Fibroblast of the conjunctiva (primary cell): Measurements from ENCODE around the gene DTL.

Experiments
- DNase-seq: peaks from one replicate; pipeline ENCODE4 v3.0.0-alpha.2; 2010; ENCODE audit warnings: low read depth

Gene DTL

DNA sequence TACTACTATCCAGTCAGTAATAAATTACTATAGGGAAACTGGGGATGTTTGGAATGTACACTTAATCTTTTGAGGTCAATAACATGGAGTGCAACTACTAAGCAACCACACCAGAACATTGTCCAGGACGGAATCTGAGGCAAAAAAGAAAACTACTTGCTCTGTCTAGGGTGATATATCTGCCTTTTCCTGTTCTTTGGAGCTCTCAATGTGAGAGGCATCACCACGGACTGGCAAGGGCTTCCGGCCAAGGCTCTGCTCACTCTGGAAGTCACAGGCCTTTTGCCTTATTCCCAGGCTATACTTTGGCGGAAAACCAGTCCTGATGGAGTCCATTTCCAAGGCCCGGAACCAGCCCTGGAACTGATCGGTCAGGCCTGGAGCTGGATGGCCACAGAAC lies 94.2 kb downstream of the DTL start:
- DNase-seq = no peak

DNA sequence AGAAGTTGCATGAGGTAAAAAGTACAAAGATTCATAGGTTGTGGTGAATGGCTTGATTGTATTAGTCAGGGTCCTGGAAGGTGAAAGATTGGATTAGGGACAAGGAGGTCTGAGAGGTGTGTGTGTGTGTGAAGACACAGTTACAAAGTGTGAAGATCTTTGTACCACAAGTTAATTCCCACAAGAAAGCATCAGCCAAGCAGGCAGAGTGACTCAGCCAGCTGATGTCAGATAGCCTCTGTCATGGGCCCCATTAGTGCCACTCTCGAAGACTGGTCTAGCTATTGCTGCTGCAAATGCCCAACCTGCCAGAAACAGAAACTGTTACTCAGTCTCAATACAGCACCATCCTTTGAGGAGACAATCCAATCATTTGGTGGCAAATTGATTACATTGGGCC lies 96.5 kb downstream of the DTL start:
- no peak for DNase-seq

DNA sequence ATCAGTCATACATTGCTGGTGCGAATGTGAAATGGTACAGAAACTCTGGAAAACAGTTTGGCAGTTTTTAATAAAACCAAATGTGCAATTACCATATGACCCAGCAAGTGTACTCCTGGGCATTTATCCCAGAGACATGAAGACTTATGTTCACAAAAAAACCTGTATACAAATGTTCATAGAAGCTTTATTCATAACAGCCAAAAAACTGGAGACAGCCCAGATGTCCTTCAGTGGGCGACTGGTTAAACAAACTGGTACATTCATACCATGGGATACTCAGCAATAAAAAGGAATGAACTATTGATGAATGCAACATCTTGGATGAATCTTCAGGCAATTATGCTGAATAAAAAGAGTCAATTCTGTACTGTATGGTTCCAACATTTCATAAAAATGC lies 97.8 kb downstream of the DTL start:
- no peak for DNase-seq

DNA sequence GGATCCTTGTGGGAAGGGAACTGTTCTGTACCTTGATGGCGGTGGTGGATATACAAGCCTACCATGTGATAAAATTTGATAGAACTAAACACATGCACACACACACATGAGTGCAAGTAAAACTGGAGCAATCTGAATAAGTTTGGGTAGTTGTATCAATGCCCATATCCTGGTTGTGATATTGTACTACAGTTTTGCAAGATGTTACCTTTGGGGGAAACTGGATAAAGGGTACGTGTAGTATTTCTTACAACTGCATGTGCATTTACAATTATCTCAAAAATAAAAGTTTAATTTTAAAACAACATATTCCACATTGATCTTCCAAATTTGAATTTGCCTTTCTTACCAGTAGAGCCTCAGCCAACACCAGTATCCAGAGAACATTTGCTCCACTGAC lies 99.6 kb downstream of the DTL start:
- no peak for DNase-seq

DNA sequence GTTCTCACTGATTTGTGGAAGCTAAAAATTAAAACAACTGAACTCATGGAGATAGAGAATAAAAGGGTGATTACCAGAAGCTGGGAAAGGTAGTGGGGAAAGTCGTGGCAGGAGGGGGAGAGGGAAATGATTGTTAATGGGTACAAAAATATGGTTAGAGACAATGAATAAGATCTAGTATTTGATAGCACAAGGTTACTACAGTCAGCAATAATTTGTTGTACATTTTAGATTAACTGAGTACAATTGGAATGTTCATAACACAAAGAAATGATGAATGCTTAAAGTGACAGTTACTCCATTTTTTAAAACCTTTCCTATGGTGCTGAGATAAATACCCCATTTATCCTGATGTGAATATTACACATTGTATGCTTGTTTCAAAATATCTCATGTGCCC lies 102.3 kb downstream of the DTL start:
- DNase-seq = no peak

DNA sequence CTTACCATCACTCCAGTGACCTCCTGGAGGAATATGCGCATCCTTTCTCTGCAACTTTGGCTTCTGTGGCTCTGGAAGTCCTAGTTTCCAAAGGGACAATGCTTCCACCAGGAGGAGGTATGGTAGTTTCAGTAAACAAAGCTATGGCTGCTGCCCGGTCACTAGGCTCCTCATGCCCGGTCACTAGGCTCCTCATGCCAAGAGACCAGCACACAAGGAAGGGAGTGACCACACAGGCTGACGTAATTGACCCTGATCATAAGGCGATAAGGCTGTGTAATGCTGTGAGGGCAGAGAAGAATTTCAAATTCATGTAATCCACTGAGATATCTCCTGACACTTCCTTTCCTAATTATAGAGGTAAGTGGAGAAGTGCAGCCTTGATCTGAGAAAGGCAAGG lies 102.9 kb downstream of the DTL start:
- no peak for DNase-seq

DNA sequence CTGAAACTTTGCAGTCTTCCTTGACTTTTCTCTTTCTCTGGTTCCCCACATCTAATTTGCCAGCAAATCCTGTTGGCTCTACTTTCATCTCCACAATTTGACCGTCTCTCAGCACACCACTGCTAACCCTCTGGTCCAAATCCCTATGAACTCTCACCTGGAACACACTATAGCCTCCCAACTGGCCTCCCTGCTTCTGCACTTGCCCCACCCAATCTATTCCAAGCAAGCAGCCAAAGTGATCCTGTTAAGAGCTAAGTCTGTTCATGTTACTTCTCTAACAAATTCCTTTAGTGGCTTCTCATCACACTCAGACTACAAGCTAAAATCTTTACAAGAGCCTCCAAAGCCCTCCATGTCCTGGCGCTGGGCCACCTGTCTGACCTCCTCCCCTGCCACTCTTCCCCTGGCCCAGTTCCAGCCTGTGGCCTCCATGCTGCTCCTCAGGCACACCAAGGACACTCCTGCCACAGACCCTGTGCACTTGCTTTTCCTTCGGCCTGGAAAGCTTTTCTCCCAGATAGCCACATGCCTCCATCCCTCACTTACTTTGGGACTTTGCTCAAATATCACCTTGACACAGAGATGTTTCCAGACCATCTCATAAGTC lies 104.1 kb downstream of the DTL start:
- DNase-seq = no peak

DNA sequence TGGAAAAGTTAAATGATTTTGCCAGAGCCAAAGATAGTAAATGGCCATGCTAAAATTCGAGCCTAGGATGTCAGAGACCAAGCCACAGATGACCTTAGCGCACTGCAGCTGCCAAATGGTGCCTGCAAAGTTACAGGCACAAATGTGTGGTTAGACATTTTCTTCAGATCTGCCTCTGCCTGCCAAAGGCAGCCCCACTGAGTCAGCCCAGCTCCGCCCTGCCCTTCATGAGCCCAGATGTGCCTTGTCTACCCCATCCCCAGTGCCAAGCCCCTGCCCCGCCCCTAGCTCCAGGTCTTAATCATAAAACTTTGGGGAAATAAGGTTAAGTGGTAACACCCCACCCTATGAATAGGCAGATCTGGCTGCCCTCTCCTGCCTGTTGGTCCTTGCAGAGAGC lies 105.9 kb downstream of the DTL start:
- no peak for DNase-seq

DNA sequence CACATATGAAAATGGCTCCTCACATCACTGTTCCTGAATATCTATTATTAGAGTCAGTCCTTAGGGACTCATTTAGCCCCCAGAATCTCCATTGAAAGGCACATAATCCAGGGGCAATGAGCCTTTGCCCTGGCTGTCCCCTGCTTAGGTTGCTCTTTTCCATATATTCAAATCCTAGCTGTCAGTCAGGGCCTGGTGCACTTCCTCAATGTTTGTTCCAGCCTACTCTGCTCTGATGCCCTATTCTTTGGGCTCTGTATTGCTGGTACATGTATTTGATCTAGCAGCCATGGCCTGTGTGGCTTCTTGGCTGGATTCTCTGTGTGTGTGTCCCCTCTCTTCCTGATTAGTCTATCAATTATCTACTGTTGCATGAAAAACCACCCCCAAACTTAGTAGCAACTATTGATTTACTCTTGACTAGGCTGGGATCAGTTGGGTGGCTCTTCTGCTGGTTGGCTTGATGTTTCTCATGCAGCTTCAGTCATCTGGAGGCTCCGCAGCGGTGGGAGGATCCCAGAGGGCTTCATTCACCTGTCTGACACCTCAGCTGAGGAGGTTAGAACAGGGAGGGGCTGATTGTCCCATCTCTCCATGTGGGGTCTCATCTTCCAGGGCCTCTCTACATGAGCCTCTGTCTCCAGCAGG lies 107.5 kb downstream of the DTL start:
- no peak for DNase-seq

DNA sequence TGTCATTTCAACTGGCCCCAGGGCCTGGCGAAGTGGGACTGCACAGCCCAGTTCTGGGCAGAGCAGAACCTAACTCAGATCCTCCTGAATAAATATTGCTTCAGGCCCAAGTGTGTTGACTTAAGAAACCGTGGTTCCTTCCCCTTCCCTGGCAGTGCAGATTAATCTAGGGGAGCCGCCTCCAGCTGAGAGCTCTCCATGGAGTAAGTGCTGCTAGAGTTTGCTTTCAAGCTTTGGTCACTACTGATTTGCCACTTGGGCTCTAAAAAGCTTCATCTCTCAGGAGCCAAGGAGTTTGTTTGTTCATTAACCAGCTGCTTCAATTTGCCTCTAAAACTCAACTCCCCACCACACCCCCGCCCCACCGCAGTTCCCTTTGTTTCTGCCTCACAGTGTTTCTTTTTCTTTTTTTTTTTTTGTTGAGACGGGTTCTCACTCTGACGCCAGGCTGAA lies 112.1 kb downstream of the DTL start:
- no peak for DNase-seq

DNA sequence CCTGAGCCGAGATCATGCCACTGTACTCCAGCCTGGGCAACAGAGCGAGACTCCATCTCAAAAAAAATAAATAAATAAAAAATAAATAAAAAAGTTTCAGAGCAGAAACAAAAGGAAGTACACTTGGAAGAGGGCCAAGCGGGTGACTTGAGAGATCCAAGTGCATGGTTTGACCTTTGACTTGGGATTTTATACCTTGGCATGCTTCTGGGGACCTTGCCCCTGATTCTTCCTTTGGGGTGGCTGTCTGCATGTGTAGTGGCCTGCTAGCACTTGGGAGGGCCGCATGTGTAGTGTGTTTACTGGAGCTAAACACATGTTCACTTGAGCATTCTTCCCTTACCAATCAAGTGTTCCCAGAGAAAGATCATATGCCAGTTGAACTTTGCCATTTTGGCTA lies 114.0 kb downstream of the DTL start:
- DNase-seq = no peak

DNA sequence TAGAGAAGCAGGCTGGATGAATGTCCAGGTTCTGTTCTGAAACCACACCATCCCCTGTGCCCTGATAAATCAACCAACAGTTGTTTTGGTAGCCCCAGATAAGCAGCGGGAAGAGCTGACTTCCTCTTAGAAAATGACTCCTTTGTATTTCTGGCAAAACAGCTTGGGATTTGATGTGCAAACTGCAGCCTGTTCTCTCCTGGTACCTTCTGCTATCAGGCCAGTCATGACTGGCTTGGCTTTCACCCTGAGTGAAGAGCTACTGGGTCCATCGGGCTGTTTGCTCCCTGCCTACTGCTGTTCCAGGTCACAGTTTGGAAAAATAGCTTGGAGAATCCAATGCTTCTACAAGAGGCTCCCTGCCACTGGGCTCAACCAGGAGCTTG lies 116.8 kb downstream of the DTL start:
- no peak for DNase-seq

DNA sequence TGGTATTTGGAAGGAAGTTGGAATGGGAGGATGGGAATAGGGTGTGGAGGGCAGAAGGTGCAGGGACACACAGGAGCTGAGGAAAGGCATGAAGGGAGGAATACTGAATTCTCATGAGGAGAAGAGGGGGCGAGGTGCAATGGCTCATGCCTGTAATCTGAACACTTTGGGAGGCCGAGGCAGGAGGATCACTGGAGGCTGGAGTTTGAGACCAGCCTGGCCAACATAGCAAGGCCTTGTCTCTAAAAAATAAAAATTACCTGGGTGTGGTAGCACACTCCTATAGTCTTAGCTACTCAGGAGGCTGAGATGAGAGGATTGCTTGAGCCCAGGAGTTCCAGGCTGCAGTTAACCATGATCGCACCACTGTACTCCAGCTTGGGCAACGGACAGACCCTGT lies 117.3 kb downstream of the DTL start:
- no peak for DNase-seq

DNA sequence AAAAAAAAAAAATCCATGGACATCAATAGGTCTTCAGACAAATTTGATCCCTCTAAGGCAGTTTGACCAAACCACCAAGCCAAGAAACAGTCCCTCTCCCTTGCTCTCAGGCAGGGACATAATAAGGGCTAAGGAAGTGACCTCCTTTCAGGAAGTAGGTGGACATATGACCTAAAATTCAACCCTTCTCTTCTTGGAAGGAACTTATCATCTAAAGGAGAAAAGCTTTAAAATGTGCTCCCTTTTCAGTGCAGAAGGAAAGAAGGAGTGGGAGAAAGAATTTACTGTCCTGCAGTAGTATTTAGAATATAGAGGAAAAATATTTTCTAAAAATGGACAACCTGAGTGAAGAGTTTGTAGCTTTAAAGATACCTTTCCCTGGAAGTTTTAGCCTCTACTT lies 118.1 kb downstream of the DTL start:
- DNase-seq = no peak
